Adrenal gland (tissue), 5 donors: Measurements from ENCODE around the gene HSD17B7.
"Not testable (repeated sequence)": the region's sequence is repeated elsewhere in the genome, so short reads cannot be mapped to it uniquely, and the experiment has no call there.

Experiments used
- POLR2A ChIP-seq, 2 donors: fragments of 450-650 bp; IDR thresholded peaks; one replicate each; pipeline ENCODE4 v1.6.1; 2017; ENCODE audit warnings: antibody characterized with exemption in 2 of 2, mild to moderate bottlenecking in 2 of 2, moderate library complexity in 1 of 2
- TF ChIP-seq, protein P1 (sequence below), 6 experiments: fragments of 450-650 bp in 4 of 6; fragments of 200-600 bp in 2 of 6; sonication (generic) in 1 of 6; IDR thresholded peaks; 1 replicate in 5 of 6; 2 replicates in 1 of 6; pipeline versions ENCODE4 v1.5.1 to v1.8.0; 2016 to 2021; ENCODE audit warnings: antibody characterized with exemption in 6 of 6, mild to moderate bottlenecking in 2 of 6, moderate library complexity in 1 of 6
- donor health status: DM: no; HTN: no; CAD: no.

DNA sequence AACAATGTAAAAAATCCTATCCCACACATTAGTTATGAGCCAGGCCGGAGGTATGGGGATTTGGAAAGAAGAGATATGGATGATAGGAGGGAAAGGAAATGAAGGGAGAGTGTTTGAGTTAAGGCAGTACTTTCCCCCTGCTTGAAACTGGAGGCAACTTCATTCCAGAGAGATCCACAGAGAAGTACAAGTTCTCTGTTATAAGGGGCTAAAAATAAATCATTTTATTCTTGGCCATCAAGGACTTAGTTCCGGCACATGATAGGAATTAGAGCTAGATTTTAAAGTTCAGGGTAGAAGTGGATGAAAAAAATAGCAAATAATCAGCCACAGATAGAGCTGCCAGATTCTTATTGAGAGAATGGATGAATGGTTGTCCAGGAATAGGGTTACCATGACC lies 27.6 kb downstream of the HSD17B7 start:
- TF ChIP-seq, protein P1, sequence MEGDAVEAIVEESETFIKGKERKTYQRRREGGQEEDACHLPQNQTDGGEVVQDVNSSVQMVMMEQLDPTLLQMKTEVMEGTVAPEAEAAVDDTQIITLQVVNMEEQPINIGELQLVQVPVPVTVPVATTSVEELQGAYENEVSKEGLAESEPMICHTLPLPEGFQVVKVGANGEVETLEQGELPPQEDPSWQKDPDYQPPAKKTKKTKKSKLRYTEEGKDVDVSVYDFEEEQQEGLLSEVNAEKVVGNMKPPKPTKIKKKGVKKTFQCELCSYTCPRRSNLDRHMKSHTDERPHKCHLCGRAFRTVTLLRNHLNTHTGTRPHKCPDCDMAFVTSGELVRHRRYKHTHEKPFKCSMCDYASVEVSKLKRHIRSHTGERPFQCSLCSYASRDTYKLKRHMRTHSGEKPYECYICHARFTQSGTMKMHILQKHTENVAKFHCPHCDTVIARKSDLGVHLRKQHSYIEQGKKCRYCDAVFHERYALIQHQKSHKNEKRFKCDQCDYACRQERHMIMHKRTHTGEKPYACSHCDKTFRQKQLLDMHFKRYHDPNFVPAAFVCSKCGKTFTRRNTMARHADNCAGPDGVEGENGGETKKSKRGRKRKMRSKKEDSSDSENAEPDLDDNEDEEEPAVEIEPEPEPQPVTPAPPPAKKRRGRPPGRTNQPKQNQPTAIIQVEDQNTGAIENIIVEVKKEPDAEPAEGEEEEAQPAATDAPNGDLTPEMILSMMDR (IDR thresholded peaks at IDR 0.05): not testable (repeated sequence)
- TF ChIP-seq POLR2A (IDR thresholded peaks at IDR 0.05): not testable (repeated sequence)
